GM21723 (cell line): ENCODE results near the gene UVSSA.

Experiments used
- ATAC-seq: cut with Tn5 transposase; IDR thresholded peaks from one replicate; pipeline ENCODE4 v1.9.1; 2021; ENCODE audit warnings: mild to moderate bottlenecking, moderate library complexity; ENCODE audit not compliant: unreplicated experiment

UVSSA gene

GRCh38 chr4:1405636-1406393 lies 58.8 kb downstream of the UVSSA start:
- ATAC-seq, result no peak

GRCh38 chr4:1406394-1406980 lies 59.5 kb downstream of the UVSSA start, which contains the start of gene NKX1-1:
Gene NKX1-1, minus strand, starts transcription at chr4:1406442. Its CDS starts 0 bp downstream, at chr4:1406442.
- no peak for ATAC-seq

GRCh38 chr4:1406981-1407656 lies 60.1 kb downstream of the UVSSA start:
- ATAC-seq, result no peak

- ATAC-seq, result no peak
These were observed 60.8 kb downstream of the UVSSA start for GRCh38 chr4:1407657-1408333.

GRCh38 chr4:1408418-1408817 lies 61.4 kb downstream of the UVSSA start:
- ATAC-seq, result no peak

GRCh38 chr4:1409079-1409478 lies 62.1 kb downstream of the UVSSA start:
- ATAC-seq, result no peak

GRCh38 chr4:1409491-1410425 lies 62.8 kb downstream of the UVSSA start:
- ATAC-seq, result no peak

- ATAC-seq, result no peak
These were observed 63.7 kb downstream of the UVSSA start for GRCh38 chr4:1410491-1411325.

GRCh38 chr4:1411436-1412375 lies 64.7 kb downstream of the UVSSA start:
- no peak for ATAC-seq

- no peak for ATAC-seq
These were observed 65.6 kb downstream of the UVSSA start for GRCh38 chr4:1412376-1413203.

- ATAC-seq, result no peak
These were observed 66.2 kb downstream of the UVSSA start for GRCh38 chr4:1413204-1413663.

- ATAC-seq, result no peak
These were observed 66.9 kb downstream of the UVSSA start for GRCh38 chr4:1413687-1414479.

- no peak for ATAC-seq
These were observed 68.0 kb downstream of the UVSSA start for GRCh38 chr4:1414831-1415680.

GRCh38 chr4:1415681-1415981 lies 68.6 kb downstream of the UVSSA start:
- ATAC-seq, result no peak

- ATAC-seq, result no peak
These were observed 69.3 kb downstream of the UVSSA start for GRCh38 chr4:1416051-1416947.
